GM18858 (cell line): Measurements from ENCODE around the gene ADAMTS12.
"Not testable (repeated sequence)": the region's sequence is repeated elsewhere in the genome, so short reads cannot be mapped to it uniquely, and the experiment has no call there.

Experiments used
- ATAC-seq: cut with Tn5 transposase; IDR thresholded peaks from one replicate; pipeline ENCODE4 v1.9.1; 2021; ENCODE audit not compliant: unreplicated experiment

ADAMTS12 gene

DNA sequence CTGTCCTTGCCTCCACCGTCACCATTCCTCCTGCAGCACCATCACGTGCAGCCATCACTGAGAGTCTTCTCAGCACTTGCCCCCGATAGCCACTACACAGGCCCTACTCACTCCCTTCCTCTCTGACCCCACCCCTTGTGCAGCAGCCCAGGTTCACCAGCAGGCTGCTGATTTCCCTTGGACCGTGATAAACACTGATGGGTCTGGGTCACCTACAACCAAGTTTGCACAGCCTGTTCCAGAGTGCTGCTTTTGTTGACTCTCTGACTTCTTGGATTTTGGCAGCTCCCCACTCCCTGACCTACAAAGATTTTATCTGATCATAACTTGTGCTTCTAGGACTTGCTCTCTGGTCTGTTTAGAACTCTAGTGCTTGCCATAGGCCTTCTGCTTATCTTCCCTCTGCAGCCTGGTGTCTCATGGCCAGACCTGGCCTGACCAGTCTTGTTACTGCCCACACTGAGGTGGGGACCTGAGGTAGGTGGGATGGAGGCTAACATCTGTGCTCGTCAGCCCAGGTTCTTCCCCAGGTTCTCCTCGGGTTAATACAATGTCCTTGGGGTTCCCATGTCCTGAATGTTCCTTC lies 341.7 kb downstream of the ADAMTS12 start:
- no peak for ATAC-seq

DNA sequence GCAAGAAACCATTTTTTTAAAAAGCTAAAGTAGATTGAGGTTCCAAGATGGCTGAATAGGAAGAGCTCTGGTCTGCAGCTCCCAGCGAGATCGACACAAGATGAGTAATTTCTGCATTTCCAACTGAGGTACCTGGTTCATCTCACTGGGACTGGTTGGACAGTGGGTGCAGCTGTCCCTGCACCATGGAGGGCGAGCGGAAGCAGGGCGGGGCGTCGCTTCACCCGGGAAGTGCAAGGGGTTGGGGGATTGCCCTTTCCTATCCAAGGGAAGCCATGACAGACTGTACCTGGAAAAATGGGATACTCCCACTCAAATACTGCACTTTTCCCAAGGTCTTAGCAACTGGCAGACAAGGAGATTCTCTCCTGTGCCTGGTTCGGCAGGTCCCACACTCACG lies 352.0 kb downstream of the ADAMTS12 start:
- not testable (repeated sequence) for ATAC-seq

DNA sequence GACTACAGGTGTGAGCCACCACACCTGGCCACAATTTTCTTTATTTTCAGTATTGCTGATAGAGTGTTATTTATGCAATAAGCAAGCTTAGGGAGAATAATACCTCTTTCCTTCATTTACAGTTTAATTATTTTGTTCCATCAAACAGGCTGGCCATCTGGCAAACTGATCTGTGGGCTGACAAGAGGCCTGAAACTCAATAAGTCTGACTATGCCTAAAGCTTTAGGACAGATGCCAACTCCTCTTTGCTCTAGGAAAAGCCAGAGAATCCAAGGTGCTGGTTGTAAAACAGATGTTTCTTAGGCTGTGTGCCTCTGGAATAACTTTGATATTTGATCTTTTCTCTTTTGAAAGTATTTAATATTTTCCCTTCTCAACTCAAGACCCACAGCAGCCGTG lies 352.6 kb downstream of the ADAMTS12 start:
- no peak for ATAC-seq

DNA sequence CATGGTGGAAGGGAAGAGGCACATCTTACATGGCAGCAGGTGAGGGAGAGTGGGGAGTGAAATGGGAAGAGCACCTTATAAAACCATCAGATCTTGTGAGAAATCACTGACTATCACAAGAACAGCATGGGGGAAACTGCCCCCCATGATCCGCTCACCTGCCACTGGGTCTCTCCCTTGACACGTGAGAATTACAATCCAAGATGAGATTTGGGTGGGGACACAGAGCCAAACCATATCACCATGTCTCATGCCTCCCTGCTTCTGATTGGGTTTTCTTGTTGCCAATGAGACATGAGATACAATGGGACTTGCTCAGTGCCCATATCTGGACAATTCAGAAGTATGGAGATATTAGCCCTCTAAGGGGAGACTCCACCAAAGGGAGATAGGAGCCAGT lies 353.6 kb downstream of the ADAMTS12 start:
- ATAC-seq = no peak

DNA sequence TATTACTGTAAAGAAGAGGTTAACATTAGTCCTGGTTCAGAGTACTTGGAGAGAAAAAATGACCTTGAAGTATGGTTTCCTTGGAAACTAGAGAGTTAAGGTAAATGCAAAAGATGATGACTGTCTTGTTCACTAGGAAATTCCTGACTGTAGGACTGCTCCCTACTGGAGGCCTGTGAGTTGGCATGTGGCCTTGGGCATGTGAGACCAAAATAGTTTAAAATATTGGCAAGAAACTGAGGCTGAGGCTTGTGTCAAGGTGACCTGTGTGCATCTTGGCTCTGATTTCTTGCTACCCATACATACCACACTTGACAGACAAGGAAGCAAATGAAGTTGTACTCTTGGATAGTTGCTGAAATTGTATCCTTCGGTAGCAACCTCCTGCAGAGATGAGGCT lies 354.6 kb downstream of the ADAMTS12 start:
- no peak for ATAC-seq

DNA sequence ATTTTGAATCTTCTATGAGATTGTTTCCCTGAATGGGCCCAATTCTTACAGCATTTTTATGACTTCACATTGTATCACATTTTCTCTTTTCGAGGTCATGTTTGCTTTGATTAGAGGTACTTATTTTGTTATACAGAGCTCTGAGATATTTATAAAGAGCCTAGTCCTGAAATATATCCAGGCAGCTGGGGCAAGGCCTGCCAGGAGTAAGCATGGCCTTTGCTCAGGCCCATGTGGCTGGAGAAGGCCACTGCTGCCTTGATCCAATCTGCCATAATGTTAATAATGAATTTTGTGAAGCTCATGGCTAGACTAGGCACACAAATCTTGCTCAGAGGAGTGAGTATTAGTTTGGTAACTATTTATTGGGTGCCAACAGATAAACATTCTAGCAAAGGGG lies 355.0 kb downstream of the ADAMTS12 start:
- no peak for ATAC-seq

DNA sequence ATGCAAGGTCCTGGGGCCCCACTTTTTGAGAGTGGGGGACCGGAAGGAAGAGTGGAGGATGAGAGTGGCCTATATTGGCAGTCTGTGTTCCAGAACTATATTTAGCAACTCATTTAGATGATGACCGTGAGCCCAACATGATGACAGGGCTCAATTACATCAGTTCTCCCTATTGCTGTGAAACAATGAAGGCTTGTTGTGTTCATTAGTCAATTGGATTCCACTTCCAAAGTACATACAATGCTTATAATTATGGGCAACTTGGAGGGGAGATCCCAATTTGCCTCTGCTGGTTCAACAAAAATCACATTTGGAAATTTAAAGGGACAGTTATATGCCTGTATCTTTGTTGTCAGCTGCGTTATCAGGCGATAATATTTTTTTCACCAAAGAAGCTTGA lies 360.0 kb downstream of the ADAMTS12 start:
- no peak for ATAC-seq

DNA sequence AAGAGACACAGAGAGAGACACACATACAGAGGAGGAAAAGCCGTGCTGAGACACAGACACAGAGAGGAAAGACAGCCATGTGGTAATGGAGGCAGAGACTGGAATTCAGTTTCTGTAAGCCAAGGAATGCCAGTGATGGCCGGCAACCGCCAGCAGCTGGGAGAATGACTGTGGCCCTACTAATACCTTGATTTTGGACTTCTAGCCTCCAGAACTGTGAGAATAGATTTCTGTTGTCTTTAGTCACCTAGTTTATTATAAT lies 360.8 kb downstream of the ADAMTS12 start:
- no peak for ATAC-seq

DNA sequence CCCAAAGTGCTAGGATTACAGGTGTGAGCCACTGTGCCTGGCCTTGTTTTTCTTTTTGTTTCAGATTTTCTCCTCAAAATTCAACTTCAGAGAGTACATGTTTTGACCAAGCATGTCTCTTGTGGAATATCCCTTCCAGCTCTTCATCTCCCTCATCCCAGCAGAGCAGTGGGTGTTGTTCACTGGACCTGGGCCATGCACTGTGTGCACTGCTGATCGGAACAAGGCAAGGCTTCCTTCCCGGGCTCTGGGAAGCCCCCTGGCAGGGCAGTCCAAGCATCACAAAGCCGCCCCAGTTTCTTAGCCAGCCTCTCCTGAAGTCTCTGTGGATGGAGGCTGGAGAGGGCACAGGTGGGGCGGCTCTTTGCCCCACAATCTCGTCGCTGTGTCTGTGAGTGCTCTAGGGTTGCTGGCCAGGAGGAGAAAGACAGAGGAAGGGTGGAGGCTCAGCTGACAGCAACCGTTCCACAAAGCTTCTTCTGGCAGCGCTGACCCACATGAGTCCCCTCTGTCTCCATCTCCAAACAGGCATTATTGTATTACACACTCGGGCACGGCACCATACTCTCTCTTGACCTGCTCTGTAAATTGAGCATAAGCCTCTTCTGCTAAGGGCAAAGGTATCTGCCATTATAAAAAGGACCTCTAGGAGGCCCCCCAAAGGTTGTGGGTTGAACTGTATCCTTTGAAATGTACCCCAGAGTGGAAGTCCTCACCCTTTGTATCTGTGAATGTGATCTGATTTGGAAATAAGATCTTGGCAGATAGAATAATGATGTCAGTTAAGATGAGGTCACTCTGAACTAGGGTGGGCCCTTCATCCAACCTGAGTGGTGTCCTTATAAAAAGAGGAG lies 361.4 kb downstream of the ADAMTS12 start:
- no peak for ATAC-seq

DNA sequence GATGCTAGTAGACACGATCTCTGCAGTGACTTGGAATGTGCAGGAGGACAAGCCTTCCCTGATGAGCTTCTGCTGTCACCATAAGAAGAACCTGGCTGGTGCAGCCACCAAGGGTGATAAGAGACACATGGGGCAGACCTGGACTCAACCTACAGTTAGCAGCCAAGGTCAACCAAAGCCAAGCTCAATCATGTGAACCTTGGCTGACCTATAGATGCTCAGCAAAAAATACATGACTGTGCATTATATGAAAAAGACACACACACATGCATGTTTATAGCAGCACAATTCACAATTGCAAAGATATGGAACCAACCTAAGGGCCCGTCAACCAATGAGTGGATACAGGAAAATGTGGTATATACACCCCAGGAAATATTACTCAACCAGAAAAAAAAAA lies 364.1 kb downstream of the ADAMTS12 start:
- no peak for ATAC-seq

DNA sequence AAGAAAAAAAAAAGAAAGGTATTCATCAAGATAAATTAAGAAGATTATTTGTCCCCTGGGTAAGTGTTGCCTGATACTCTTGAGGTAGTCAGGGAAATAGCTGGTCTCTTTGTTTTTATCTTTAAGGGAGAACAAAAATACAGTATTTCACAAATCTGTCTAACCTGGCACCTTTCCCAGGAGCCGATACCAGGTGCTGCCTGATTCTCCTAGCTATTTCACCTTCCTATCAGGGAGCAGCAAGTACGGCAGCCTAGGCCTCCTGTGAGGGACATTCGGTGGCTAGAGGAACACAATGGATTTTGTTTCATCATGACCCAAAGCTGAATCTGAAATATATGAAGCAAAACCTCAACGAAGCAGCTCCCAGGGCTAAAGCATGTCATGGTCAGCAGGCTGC lies 365.0 kb downstream of the ADAMTS12 start:
- ATAC-seq = no peak

DNA sequence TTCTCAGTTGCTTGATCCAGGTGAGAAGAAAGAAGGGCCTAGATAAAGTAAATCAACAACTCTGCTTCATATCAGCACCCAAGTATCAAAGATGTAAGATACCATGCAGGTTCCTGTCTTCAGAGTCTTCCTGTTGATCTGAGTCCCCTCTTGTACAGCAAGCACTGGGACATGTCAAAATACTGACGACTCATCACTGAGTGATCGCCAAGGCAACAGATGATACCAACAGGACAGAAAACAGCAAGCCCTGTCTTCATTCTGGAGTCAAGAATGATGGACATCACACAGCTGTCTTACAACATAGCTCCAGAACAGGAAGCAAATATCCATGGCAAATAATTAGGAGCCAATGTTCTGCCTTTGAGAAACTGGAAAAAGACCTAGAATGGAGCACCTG lies 367.3 kb downstream of the ADAMTS12 start:
- no peak for ATAC-seq

DNA sequence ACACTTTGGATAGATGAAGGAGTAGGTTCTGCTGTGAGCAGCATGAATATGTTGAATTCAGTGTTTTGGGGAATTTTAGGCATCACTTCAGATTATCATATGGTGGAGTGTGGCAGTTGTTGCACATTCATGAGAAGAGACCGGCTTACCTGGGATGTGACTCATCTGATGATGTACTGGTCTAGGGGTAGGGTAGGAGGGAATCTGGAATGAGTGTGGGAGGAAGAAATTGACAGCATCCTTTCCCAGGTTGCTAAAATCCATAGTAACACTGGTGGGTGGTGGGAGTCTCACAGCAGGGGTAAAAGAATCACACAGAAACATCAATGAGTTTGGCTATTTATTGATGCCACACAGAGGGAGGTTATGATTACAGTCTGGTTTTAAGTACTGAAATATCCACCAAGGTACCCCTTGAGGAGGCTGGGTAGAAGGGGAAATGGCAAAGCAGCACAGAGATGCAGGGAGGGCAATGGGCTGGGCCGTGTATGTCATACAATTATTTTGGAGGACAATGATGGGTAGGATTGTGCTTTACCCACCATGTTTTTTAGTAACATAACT lies 368.5 kb downstream of the ADAMTS12 start:
- no peak for ATAC-seq

DNA sequence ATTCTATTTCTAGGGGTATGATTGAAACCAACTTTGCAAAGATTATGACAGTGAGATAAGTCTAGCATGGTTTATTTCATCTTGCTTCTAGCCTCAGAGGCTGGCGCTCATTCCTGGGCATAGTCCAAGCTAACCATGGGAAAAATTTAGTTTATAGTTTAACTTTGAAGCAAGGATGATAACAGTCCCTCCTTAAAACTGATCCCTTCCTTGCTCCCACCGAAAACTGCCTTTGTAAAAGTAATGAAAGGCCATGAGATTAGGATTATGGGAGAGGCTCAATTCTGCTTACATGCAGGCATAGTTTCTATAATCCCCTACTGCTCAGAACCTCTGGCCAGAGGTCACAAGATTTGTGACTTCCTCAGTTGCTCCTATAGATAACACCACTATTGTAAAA lies 375.4 kb downstream of the ADAMTS12 start:
- ATAC-seq = no peak

DNA sequence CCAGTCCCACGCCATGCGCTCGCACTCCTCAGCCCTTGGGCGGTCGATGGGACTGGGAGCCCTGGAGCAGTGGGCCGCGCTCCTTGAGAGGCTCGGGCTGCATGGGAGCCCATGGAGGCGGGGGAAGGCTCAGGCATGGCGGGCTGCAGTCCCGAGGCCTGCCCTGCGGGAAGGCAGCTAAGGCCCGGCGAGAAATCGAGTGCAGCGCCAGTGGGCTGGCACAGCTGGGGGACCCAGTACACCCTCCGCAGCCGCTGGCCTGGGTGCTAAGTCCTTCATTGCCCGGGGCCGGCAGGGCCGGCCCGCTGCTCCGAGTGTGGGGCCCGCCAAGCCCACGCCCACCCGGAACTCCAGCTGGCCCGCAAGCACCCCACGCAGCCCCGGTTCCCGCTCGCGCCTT lies 376.4 kb downstream of the ADAMTS12 start:
- not testable (repeated sequence) for ATAC-seq

DNA sequence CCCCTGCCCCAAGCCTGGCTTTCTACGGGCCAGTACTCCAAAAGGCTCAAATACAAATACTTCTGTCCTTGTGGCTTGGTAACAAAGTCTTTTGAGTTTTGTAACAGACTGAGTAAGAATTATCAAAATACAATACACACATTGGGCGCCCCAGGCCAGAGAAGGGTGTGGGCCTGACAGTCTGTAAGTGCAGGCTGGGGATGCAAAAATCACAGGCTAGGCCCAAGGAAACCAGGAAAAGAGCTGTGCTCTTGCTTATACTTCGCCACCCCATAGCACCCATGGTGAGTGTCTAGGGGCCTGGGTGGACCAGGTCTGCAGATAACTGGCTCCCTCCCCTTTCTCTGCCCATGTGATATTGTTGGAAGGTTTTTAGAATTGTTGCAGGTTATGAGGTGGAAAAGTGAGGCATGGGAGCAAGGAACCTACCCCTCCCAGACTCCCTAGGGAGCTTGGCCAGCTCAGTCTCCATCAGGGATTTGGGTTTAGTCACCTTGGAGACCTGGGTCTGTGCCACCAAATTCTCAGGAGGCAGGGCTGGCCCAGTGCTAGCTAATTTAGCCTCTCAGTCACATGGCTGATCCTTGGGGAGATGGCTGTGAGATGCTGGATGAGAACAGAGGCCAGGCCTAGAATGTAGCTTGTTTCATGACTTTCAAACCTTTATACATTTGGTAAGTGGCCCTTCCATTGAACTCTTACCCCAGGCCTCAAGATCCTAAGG lies 378.2 kb downstream of the ADAMTS12 start:
- no peak for ATAC-seq

DNA sequence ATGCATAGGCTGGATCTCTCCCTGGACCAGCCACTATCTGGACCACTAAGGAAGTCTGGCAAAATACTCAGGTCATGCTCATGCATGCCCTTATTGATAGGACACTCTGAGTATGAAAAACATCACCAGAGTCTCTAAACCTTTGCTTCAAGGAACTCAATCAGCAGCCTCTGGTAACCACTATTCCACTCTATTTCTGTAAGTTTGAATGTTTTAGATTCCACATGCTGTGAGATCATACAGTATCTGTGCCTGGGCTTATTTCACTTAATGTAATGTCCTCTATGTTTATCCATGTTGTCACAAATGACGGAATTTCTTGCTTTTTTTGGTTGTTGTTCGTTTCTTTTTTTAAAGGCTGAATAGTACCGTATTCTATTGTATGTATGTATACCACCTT lies 382.8 kb downstream of the ADAMTS12 start:
- no peak for ATAC-seq

DNA sequence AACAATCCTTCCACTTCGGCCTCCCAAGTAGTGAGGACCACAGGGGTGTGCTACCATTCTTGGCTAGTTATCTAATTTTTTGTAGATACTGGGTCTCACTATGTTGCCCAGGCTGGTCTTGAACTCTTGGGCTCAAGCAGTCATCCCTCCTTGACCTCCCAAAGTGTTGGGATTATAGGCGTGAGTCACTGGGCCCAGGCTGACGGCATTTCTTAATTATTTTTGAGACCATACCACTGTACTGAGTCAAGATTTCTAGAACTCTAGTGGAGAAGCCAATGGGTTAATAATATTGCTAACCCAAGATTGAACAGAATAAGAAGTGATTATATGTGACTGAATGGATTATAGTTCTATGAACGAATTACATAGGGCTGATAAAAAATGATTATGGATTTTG lies 384.4 kb downstream of the ADAMTS12 start:
- no peak for ATAC-seq

DNA sequence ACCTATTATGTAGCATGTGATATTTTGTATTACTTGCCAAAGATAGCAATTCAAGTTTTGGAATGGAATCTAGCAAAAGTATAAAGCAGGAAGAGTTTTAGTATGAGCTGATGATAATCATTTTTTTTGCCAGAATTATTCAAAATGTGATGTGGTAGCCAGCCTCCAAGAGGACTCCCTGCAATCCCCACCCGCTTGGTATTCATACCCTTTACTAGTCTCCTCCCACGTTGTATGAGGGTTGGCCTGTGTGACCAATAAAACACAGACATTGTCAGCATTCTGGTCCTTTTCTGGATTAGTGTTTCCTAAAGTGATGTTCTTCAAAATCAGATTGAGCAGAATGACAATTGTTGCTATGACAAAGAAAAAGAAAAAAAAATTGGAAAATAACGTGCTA lies 387.2 kb downstream of the ADAMTS12 start:
- ATAC-seq = no peak

DNA sequence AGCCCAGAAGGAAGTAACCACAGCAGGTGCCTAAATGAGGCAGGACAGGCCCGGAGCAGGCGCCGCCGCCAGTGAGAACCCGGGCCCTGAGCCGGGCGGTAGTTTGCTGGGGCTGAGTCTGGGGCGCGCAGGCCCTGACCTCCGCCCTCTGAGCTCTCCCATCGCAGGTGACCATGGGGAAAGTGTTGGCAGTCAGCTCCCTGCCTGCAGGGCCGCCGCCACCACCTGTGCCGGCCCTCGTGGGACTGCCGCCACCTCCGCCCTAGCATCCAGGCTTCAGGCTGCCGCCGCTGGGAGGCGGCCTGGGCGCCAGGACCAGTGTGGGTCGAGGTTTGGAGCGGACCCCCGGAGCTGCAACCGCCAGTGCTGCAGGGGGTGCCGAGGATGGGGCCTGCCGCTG lies 389.9 kb downstream of the ADAMTS12 start:
- no peak for ATAC-seq

DNA sequence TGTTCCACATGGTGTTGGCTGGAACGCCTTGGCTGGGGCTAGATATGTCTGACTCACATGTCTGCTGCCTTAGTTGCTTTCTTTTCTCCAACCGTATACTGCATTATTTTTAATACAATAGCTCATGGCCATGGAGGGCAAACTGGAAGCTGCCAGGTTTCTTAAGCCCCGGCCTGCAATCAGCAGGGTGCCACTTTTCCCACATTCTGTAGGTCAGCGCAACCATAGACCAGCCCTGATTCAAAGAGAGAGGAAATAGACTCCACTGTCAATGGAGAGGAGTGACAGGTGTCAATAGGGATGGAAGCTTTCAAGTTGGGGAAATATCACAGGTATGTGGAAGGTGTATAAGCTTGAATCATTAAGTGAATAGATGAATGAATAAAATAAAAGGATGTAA lies 390.5 kb downstream of the ADAMTS12 start:
- no peak for ATAC-seq

DNA sequence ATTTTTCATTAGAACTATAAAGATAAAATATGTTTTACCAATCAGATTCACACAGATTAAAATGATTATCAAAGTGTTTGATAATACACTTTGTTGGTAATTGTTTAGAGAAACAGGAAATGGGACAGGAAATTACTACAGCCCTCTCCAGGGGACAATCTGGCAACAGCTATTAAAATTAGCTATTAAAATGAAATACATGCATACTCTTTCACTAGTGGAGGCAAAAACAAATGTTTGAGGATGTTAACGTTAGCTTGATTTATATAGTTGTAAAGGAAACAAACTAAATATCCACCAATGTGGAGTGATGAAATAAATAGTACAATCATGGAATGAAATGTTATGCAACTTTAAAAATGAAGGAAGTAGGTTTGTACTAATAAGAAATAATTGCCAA lies 397.3 kb downstream of the ADAMTS12 start:
- ATAC-seq = no peak
